ENCODE results near the gene ZNF587. TPM values are rescaled to one million over a fixed set of nuclear protein-coding genes. Genes with fewer than 3 reads are reported as not detected.

The ZNF587 gene
- 17.8 and 37.2 TPM in 2 replicates for total RNA-seq

GRCh38 chr19:57849666-57850473 lies at the start of gene ZNF587:
TSS of gene ZNF587 (plus strand) at chr19:57849859. CDS start at chr19:57850039, 180 bp downstream.

DNA sequence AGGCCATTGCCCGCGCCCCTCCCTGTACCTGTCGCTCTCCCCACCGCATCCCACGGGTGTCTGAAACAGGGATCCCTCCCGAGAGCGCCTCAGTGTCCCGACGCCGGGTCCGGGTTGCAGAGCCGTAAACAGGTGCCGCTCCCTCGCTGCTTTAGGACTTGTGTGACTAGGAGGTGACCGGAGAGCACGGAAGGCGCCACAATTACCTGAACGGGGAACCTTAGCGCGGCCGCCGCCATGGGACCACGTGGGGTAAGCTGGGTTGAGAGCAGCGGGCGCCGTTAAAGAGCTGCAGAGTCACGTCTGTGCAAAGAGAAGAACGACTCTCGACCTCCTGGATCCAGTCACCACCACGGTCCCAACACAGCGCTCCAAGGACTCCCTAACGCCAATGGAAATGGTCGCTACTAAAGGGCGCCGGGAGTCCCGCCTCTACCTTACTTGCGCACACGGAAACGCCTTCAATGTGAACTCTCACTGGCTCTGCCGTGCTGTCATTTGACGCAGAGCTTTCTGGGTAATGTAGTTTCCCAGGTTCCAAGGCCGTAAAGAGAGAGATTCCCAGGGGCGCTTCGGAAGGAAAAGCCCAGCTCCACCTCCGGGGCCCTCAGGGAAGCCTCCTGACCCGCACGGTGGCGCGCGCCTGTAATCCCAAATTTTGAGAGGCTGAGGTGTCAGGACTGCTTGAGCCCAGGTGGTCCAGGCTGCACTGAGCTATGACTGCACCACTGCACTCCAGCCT lies 35.0 kb upstream of the ZNF587 start, which contains the start of gene ZNF552:
Gene ZNF552, minus strand, starts transcription at position 409 of the 742 bp plus-strand sequence. Its CDS starts 170 bp downstream, at position 239.

DNA sequence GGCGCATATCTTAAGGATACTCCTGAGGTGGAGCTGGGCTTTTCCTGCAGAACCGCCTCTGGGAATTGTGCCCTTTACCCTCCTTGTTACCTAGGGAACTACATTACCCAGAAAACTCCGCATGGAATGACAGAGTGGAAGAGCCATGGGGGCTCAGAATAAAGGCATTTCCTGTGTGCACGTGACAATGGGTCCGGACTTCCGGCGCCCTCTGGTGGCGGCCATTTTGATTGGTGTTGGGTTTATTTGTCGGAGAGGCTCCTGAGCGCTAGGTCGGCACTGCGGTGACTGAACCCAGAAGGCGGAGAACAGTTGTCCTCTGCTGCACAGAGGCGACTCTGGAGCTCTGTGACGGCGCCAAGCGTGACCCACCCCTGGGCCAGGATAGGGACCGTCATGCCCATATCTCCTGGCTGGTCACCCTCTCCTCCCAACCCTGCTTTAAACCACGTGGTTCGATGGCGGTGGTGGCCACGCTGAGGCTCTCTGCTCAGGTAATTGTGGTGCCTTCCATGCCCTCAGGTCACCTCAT lies 19.5 kb upstream of the ZNF587 start, which contains the start of gene ZNF587B:
Gene ZNF587B, plus strand, starts transcription at position 229 of the 532 bp plus-strand sequence. Its CDS starts 230 bp downstream, at position 459.

DNA sequence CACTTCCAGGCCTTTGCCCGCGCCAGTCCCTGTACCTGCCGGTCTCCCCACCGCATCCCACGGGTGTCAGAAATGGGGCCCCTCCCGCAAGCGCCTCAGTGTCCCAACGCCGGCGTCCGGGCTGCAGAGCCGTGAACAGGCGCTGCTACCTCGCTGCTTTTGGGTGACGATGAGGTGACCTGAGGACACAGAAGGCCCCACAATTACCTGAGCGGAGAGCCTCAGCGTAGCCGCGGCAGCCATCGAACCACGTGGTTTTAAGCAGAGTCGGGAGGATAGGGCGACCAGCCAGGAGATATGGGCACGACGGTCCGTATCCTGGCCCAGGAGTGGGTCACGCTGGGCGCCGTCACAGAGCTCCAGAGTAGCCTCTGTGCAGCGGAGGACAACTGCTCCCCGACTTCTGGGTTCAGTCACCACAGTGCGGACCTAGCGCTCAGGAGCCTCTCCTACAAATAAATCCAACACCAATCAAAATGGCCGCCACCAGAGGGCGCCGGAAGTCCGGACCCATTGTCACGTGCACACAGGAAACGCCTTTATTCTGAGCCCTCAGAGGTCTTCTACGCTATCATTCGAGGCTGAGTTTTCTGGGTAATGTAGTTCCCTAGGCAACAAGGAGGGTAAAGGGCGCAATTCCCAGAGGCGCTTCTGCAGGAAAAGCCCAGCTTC lies 39.0 kb downstream of the ZNF587 start, which contains the start of gene ZNF814:
Gene ZNF814, minus strand, starts transcription at position 478 of the 672 bp plus-strand sequence. Its CDS starts 235 bp downstream, at position 243.

Other genes starting within 250 kb of the ZNF587 start
- 3.4 and 4.4 TPM in 2 replicates for gene ZNF530, start 250.0 kb upstream of the ZNF587 start, total RNA-seq
- gene ZNF134, start 235.6 kb upstream of the ZNF587 start, total RNA-seq, result 24.6 and 38.4 TPM in 2 replicates
- gene ZNF211, start 216.7 kb upstream of the ZNF587 start, total RNA-seq, result 13.0 and 23.1 TPM in 2 replicates
- gene ZSCAN4, start 180.9 kb upstream of the ZNF587 start, total RNA-seq, result under 0.01 and 0.50 TPM in 2 replicates
- gene ZNF551, start 167.9 kb upstream of the ZNF587 start, total RNA-seq, result 7.5 and 15.7 TPM in 2 replicates
- gene ZNF154, start 140.7 kb upstream of the ZNF587 start, total RNA-seq, result 1.0 and 4.7 TPM in 2 replicates
- 3.4 and 6.4 TPM in 2 replicates for gene ZNF671, start 122.2 kb upstream of the ZNF587 start, total RNA-seq
- 8.9 and 14.8 TPM in 2 replicates for gene ZNF776, start 103.0 kb upstream of the ZNF587 start, total RNA-seq
- 15.0 and 19.5 TPM in 2 replicates for gene ZNF586, start 80.2 kb upstream of the ZNF587 start, total RNA-seq
- 5.8 and 10.5 TPM in 2 replicates for gene ZNF552, start 34.9 kb upstream of the ZNF587 start, total RNA-seq
- 22.9 and 39.3 TPM in 2 replicates for gene ZNF587B, start 19.6 kb upstream of the ZNF587 start, total RNA-seq
- 8.2 and 16.9 TPM in 2 replicates for gene ZNF814, start 39.2 kb downstream of the ZNF587 start, total RNA-seq
- 14.4 and 23.4 TPM in 2 replicates for gene ZNF417, start 66.7 kb downstream of the ZNF587 start, total RNA-seq
- gene ZNF418, start 85.5 kb downstream of the ZNF587 start, total RNA-seq, result 4.4 and 9.4 TPM in 2 replicates
- 8.5 and 13.0 TPM in 2 replicates for gene ZNF256, start 97.8 kb downstream of the ZNF587 start, total RNA-seq
- gene C19orf18, start 124.7 kb downstream of the ZNF587 start, total RNA-seq, result 0.28 and 0.34 TPM in 2 replicates
- gene ZNF606, start 153.0 kb downstream of the ZNF587 start, total RNA-seq, result 7.2 and 15.1 TPM in 2 replicates
- not detected in 2 replicates for gene ZSCAN1, start 184.2 kb downstream of the ZNF587 start, total RNA-seq
- 1.7 and 7.8 TPM in 2 replicates for gene ZNF135, start 209.4 kb downstream of the ZNF587 start, total RNA-seq
- 48.9 and 59.8 TPM in 2 replicates for gene ZSCAN18, start 248.4 kb downstream of the ZNF587 start, total RNA-seq

Data from nasal cavity respiratory epithelium epithelial cell of viscerocranial mucosa (primary cell).